Measurements from ENCODE around the gene HSD17B7.
"Not testable (repeated sequence)": the region's sequence is repeated elsewhere in the genome, so short reads cannot be mapped to it uniquely, and the experiment has no call there.

DNA sequence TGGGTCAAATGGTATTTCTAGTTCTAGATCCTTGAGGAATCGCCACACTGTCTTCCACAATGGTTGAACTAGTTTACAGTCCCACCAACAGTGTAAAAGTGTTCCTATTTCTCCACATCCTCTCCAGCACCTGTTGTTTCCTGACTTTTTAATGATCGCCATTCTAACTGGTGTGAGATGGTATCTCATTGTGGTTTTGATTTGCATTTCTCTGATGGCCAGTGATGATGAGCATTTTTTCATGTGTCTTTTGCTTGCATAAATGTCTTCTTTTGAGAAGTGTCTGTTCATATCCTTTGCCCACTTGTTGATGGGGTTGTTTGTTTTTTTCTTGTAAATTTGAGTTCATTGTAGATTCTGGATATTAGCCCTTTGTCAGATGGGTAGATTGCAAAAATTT lies 17.0 kb downstream of the HSD17B7 start:
- not testable (repeated sequence) for TF ChIP-seq EZH2 (IDR thresholded peaks at IDR 0.05; ENCODE audit: insufficient read depth, poor library complexity, severe bottlenecking); EZH2phosphoT487 (IDR thresholded peaks at IDR 0.05; ENCODE audit: insufficient read depth, low read depth)
